NCI-H1930 (cell line): ENCODE data around the gene RNF8.
"Not testable (repeated sequence)": the region's sequence is repeated elsewhere in the genome, so short reads cannot be mapped to it uniquely, and the experiment has no call there.

Experiments
- DNase-seq, 2 experiments: peaks; one replicate each; lab custom pipeline; 2025; lab: John Stamatoyannopoulos, UW

The RNF8 gene

DNA sequence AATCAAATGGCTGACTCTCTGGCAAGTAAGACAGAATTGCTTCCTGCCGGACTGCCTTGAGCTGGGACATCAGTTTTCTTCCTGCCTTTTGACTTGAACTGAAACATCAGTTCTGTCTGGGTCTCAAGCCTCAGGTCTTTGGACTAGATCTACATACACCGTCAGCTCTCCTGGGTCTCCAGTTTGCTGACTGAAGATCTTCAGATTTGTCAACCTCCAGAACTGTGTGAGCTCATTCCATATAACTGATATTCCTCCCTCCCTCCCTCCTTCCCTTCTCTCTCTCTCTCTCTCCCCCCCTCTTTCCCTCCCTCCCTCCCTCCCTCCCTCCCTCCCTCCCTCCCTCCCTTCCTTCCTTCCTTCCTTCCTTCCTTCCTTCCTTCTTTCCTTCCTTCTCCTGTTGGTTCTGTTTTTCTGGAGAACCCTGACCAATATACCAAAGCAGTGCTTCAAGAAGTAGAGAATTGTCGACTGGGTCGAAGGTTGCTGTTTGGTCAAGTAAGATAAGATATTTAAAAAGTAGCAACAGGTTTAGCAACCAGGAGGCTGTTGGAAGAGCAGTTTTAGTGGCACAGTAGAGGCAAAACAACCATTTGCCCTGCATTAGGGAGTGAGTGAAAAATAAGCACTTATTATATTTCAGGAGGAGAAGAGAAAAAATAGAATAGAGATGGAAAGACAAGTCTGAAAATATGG is 46.2 kb downstream of the RNF8 start:
- DNase-seq, result no peak

- DNase-seq, result not testable (repeated sequence)
Observed at GRCh38 chr6:37401658-37402057, 47.9 kb downstream of the RNF8 start.

DNA sequence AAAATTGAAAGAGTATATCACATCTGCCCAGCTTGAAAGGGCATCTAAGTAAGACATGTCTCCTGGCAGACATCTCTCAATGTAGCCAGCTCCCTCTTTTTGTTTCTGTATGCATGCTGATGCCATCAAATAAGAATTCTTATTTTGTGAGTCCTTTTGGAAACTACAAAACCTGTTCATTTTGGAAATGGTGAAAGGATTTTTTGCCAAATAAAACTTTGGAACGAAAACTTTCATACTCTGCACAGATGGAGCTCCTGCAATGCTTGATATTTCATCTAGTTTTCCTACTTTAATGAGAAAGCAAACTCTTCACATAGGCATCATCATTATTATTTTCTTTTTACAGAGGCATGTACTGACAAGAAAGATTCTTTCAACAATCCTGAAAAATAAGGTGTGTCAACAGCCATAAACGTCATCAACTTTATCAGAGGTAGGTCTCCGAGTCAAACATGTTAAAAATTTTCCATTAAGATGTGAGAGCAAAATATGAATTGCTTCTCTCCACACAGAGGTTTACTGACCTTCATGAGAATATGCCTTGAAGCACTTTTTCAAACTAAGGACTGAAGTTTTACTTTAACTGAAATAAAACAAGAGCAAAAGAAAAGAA is 53.1 kb downstream of the RNF8 start:
- DNase-seq, result no peak

DNA sequence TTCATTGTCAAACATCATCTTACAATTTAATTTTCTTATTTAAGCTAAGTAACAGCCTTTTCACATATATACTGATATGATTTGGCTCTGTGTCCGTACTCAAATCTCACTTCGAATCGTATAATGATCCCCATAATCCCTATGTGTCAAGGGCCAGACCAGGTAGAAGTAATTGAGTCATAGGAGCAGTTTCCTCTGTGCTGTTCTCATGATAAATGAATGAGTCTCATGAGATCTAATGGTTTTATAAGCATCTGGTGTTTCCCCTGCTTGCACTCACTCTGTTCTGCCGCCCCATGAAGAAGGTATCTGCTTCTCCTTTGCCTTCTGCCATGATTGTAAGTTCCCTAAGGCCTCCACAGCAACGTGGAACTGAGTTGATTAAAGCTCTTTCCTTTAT is 54.2 kb downstream of the RNF8 start:
- no peak for DNase-seq

- DNase-seq, result no peak
Observed at GRCh38 chr6:37409501-37409900, 55.7 kb downstream of the RNF8 start.

- no peak for DNase-seq
Observed at GRCh38 chr6:37417393-37417792, 63.6 kb downstream of the RNF8 start.

DNA sequence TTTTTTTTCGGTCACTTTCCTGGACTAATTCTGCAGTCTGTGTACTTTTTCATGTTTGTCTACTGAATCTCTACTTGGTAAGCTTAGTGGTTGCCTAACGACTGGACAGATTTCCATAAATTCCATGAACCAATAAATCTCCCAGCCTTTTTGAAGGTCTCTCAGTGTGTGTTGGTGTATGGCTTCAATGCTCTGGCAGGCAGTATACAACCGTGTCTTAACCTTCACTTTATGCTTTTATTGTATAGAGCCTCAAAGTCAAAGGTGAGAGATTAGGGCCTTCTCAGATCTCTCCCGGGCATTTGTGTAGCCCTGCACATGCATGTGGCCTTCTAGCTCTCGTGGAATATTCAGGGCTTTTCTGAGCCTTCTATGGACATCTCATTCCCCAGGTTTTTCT is 64.9 kb downstream of the RNF8 start:
- no peak for DNase-seq

GRCh38 chr6:37426058-37426944 is 72.5 kb downstream of the RNF8 start:
- DNase-seq, result no peak

GRCh38 chr6:37426945-37427510 is 73.2 kb downstream of the RNF8 start:
- DNase-seq, result no peak

DNA sequence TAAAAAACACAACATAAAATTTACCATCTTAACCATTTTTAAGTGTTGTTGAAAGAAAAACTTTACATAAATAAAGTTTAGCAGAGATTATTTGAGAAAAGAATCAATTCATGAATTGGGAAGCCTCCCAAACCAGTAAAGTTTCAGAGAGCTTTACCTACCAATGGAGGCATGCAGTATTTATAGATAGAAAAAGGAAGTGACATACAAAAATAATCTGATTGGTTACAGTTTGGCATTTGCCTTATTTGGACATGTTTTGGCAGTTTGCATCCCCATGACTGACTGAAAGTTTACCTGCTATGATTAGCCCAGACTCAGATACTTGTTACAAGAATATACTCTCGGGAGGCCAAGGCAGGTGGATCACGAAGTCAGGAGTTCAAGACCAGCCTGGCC is 75.6 kb downstream of the RNF8 start:
- no peak for DNase-seq

GRCh38 chr6:37432590-37432915 is 78.8 kb downstream of the RNF8 start:
- no peak for DNase-seq

DNA sequence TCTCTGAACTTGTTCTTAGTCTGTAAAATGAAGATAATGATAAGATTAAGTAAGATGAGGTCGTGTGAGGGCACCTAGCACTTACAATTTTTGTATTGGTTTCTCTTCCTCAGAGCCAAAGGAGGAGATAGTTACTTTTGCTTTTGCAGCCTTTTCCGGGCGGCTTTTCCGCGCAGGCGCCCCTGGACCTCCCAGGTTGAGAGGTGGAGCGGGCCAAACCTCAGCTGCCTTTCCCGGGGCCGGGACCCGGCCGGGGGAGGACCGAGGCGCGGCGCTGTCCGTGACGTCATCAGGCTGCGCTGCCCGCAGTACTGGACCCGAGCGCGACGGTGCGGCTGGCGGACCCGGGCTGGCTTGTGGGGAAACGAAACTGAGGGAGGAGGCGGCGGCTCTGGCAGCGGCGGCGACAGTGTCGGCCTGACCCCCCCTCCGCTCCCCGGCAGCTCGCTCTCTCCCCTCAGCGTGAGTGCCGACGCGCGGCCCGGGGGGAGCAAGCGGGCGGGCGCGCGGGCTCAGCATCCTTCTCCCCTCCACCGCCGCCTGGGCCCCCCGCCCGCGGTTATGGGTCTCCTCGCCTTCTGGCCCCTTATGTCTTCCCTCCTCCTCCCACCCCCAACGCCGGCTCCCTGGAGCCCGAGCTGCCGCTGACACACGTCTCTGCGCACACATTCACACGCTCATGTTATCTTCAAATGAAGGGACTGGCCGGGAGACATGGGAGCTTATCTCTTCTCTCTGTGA is 79.3 kb downstream of the RNF8 start, which contains the start of gene CMTR1:
Gene CMTR1 (plus strand): TSS at position 306 of the 741 bp plus-strand sequence. CDS start 2,409 bp downstream, outside the sequence.
- peak; percentile 75 to 85 for DNase-seq

GRCh38 chr6:37433657-37434271 is 80.0 kb downstream of the RNF8 start:
- DNase-seq, result no peak

- DNase-seq, result no peak
Observed at GRCh38 chr6:37435373-37435772, 81.6 kb downstream of the RNF8 start.

DNA sequence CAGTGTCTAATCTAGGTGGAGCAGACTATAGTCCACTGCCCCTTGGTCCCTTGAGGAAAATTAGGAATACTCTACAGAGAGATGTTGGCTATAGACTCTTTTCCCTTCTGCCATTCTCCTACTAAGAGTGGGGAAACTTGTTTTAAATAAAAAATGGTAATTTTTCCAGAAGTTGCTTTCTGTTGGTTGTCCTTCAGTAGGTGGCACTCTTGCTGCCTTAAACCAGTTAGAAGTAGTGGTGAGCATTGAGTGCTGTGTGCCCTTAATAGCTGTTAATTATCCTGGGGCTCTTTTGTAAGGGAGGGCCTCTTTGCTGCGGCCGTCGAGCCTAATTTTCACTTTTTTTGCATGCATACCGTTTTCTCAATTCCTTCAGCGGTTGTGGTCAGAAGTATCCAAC is 82.0 kb downstream of the RNF8 start:
- no peak for DNase-seq

- no peak for DNase-seq
Observed at GRCh38 chr6:37438930-37439329, 85.1 kb downstream of the RNF8 start.

DNA sequence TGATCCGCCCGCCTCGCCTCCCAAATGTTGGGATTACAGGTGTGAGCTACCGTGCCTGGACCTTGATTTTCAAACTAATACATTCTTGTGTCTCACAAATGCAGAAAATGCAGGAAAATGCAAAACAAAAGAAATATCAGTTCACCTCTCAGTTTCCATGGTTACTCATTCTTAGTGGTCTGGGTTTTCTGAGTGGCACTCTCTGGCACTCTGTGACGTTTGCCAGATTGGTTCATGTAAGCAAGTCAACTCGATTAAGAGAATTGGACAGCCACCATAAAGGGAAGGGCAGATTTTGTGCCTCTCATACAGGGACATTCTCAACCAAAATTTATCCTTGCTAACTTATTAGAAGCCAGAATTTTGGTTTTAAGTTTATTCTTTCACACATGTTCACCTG is 87.9 kb downstream of the RNF8 start:
- no peak for DNase-seq

DNA sequence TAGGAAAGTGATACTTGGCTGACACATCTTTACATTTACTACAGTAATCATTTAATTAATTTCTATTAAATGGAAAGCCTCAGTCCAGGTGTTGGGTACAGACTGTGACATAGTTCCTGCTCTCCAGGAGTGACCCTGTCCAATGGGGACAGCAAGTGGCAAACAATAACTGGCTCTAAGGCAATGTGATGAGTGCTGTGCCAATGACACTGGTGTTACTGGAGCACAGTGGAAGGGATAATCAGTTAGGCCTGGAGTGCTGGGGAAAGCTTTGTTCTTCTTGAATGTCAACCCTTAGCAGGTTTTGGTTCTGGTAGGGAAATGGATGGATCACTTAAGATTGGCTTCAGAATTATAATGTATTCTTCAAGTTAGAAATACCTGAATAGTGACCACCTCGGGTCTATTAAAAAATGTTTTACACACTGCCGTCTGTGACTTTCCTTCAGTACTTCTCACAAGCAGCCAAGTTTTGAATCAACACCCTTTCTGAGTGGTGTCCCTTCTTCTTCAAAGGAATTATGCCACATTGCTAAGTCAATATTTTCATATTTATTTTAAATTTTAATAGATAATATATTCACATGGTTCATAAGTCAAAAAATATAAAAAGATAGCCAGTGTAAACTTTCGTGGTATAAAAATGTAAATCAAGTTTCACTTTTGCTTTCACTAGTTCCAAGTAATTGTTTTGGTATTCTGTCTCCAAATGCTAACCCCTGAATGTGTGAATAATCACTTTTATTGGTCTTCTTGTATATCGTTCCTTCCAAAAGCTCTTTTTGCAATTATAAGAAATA is 88.8 kb downstream of the RNF8 start:
- no peak for DNase-seq

DNA sequence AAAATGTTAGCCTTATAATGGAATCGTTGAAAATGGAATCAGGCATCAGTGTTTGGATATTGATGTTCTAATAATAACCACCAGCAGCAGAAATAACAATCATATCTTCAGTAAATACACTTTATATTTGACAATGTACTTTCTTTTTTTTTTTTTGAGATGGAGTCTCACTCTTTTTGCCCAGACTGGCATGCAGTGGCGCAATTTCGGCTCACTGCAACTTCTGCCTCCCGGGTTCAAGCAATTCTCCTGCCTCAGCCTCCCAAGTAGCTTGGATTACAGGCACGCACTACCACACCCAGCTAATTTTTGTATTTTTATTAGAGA is 89.4 kb downstream of the RNF8 start:
- not testable (repeated sequence) for DNase-seq
